Activated T-cell treated with anti-CD3 and anti-CD28 coated beads for 48 hours (primary cell): ENCODE results near the gene PDIA4.

Experiments used
- DNase-seq: peaks from one replicate; pipeline ENCODE4 v3.0.0-alpha.2; 2020; ENCODE audit warnings: low read depth

Gene PDIA4

DNA sequence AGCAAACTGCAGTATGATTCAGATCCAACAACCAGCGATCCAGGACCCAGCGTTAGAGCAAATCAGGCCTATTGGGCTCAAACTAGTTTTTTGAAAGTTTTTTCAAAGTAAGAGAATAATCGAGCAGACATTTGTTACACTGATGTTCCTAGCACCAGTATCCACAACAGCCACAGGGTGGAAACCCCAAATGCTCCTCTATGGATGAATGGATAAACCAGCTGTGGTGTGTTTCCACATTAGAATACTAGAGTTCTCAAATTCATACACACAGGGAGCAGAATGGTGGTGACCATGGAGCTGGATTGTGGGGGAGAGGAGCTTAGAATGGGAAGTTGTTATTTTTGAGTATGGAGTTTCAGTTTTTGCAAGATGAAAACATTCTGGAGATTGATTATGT lies 60.7 kb downstream of the PDIA4 start:
- DNase-seq = no peak

DNA sequence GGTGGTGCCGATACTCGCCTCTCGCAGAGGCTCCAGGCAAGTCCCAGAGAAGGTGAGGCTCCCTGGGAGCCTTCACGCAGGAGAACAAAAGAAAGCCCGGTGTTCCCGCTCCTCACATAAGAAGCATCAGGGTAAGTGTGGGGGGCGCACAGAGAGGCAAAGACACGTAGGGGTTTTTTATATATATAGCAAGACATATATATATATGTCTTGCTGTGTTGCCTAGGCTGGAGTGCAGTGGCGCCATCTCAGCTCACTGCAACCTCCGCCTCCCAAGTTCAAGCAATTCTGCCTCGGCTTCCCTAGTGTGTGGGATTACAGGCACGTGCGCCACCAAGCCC lies 61.3 kb downstream of the PDIA4 start:
- no peak for DNase-seq

DNA sequence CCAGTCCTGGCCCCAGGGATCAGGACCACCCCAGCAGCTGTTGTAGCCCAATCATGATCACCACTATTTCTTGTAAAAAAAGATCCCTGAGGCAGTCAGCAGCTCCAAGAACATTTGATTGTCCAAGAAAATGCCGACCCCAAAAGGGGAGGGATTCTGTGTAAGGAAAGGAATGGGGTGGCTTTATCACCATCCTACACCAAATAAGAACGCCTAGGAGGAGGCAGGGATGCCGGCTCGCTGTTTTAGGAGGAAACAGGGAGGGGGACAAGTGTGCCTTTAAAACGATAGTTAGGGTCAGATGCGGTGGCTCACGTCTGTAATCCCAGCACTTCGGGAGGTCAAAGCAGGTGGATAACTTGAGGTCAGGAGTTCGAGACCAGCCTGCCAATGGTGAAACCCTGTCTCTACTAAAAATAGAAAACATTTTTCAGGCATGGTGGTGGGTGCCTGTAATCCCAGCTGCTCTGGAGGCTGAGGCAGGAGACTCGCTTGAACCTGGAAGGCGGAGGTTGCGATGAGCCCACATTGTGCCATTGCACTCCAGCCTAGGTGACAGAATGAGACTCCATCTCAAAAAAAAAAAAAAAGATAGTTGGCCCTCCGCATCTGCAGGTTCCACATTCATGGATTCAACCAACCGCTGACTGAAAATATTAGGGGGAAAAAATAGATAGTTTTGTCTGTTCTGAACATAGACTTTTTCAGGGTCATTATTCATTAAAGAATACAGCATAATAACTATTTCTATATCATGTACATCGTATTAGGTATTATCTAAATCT lies 63.6 kb downstream of the PDIA4 start:
- no peak for DNase-seq

DNA sequence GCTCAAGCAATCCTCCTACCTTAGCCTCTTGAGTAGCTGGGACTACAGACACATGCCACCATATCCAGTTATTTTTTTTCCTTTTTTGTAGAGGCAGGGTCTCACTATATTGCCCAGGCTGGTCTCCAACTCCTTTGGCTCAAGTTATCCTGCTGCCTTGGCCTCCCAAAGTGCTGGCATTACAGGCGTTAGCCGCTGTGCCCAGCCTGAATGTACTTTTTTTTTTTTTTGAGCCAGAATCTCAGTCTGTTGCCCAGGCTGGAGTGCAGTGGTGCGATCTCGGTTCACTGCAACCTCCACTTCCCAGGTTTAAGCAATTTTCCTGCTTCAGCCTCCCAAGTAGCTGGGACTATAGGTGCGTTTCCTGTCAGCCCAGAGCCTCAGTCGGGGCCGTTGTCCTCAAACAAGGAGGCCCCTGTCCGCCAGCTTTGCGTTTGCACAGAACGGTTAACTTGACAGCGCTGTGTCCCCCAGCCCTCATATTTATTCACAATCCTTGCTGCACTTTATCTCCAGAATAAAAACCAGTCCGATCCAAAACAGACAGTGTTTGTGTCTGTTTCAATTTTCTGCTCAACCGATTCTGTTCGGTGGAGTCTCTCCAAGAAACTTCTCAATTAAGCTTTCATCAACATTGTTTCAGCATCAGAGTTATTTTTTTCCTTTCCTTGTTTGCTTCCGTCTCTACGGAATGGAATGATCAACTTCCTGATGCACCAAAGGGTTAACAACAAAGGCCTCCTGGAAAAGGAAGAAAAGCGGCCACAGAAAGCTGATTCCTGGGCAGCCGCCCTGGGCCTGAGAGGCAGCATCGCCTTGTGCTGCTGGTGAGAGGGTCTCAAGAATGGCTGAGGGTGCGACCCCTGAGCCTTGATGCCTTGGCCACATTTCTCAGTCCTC lies 64.5 kb downstream of the PDIA4 start:
- DNase-seq = no peak

DNA sequence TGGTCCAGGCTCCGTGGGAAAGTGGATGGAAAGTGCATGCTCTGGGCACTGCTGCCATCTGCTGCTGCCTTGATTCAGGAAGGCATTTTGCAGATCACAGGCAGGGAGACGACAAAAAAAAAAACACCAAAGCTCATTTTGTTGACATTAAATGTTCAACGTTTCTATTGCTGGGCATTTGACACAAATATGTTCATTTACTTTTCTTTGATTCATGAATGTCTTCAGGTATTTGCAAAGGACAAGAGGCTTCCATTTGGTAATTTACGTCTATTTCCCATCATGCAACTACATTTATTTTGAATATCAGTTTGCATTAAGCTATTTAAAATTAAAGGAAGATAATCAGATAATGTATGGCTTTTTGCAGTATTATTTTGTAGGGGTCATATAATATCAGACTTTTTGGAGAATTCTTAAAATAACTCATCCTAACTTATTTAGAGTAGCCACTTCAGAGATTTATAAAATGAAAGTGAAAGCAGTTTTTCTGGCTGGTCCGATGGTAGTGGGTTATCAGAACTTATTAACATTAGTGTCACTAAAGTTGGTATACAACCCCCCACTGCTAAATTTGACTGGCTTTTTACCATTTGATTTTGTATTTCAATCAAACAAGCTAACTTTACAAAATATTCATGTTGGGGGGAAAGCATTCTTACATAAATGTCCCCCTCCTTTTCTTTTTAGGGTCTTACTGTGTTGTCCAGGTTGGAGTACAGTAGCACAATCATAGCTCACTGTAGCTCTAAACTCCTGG lies 65.3 kb downstream of the PDIA4 start:
- DNase-seq = peak; percentile 48

DNA sequence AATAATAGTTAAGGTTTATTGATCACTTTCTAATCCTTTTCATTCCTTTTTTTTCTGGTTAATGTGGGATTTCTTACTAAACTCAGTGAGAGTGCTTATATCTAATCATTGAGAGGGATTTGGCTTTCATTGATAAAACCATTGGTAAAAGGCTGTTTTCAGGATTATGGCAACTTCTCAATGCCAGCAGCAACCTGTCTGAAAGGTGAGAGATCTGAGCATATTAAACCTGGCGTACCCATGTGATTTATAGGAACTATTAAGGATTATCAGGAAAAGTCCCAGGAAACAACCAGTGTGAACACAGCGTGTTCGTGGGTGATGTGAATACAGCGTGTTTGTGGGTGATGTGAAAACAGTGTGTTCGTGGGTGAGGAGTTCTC lies 65.9 kb downstream of the PDIA4 start:
- DNase-seq = no peak

DNA sequence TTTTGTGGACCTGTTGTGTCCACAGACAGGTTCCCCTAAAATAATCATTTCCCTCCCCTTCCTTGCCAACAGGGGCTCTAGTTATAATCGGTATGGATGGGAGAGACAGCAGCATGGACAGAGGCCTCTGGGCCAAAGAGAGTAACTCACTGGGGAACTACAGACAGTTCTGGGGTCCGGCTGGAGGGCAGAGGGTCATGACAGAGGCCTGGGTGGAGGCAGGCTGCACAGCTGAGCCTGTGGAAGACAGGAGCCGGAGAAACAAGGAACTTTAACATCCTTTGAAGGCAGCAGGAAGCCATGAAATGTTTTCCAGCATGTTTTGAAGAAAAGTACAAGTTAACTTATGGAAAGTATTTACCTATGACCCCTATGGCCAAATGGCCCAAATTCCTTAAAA lies 68.6 kb downstream of the PDIA4 start:
- DNase-seq = no peak

DNA sequence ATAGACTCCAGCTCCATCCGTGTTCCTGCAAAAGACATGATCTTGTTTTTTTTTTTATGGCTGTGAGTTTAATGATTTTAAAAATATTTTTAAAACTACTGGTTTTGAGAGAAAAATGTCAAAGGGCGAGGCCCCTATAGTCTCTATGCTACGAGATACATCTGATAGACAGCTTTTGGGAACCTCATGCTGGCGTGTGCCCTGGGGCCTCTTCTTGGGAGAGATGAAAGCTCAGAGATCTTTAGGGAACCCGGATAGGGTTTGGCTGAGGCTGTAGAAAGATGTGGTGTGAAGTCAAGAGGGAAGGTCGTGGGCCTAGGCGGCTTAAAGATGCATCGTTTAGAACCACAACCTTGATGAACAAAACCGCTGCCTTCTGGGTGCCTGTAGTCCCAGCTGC lies 70.2 kb downstream of the PDIA4 start:
- DNase-seq = no peak

DNA sequence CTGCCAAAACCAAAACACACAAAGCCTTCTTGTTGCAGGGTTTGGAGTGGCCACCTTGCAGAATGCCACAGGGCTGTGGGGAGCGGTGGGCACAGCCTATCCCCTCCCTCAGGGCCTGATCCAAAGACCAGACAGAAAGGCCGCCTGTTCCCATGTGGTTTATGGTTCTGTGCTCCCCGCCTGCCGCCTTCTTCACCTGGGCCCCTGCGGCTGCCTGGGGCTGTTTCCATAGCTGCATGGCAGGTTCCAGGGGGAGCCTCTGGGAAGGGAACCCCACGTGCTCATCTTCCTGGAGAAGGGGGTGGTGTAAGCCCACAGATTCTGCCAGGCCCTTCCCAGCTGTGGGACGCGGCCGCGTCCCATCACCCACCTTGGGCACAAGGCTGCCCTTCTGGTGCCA lies 73.5 kb downstream of the PDIA4 start:
- no peak for DNase-seq

DNA sequence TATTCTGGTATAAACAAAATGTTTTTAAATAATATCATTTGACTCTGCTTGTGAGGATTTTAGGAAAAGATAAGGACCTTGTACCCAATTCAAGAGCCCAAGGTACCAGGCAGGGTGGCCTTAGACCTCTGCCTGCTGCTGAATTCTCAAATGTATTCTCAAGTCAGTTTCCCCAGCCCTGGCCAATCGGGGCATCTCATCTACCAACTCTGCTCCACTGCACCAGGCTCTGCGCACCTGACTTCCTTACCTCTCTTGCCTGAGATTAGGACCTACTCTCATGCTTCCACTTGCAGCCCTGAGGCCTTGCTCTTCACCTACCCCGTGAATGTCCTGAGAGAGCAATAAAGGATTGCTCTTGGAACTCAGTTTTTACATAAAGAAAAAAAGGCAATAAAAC lies 74.6 kb downstream of the PDIA4 start:
- DNase-seq = no peak
